MG63 (cell line): ENCODE results near the gene AMPH. TPM values are rescaled to one million over a fixed set of nuclear protein-coding genes. Genes with fewer than 3 reads are reported as not detected.
"Not testable (repeated sequence)": the region's sequence is repeated elsewhere in the genome, so short reads cannot be mapped to it uniquely, and the experiment has no call there.

Experiments used
- DNase-seq: peaks from one replicate; pipeline ENCODE4 v3.0.0-alpha.2; 2020
- H3K27me3 ChIP-seq: fragments of 250-450 bp; sonication (Bioruptor Pico); 2 replicates; pipeline ENCODE4 v1.5.1; 2020; ENCODE audit warnings: mild to moderate bottlenecking, moderate library complexity
- H3K36me3 ChIP-seq: fragments of 250-450 bp; sonication (Bioruptor Pico); 2 replicates; pipeline ENCODE4 v1.5.1; 2020; ENCODE audit warnings: mild to moderate bottlenecking, moderate library complexity
- H3K4me3 ChIP-seq: fragments of 250-450 bp; sonication (Bioruptor Pico); 2 replicates; pipeline ENCODE4 v1.5.1; 2020; ENCODE audit warnings: mild to moderate bottlenecking, moderate library complexity
- H3K9me3 ChIP-seq: fragments of 250-450 bp; sonication (Bioruptor Pico); 2 replicates; pipeline ENCODE4 v1.5.1; 2020; ENCODE audit warnings: mild to moderate bottlenecking, moderate library complexity
- total RNA-seq: library from RNA; depleted of rRNA; stranded (reverse); fragments of >200 nt; shearing (Covaris generic); gene quantifications from 2 replicates; pipeline ENCODE4 v1.2.3, GENCODE V29; 2014; ENCODE audit warnings: low replicate concordance

AMPH gene
- total RNA-seq, 1 experiment from 2014 or later = 1.6 TPM

DNA sequence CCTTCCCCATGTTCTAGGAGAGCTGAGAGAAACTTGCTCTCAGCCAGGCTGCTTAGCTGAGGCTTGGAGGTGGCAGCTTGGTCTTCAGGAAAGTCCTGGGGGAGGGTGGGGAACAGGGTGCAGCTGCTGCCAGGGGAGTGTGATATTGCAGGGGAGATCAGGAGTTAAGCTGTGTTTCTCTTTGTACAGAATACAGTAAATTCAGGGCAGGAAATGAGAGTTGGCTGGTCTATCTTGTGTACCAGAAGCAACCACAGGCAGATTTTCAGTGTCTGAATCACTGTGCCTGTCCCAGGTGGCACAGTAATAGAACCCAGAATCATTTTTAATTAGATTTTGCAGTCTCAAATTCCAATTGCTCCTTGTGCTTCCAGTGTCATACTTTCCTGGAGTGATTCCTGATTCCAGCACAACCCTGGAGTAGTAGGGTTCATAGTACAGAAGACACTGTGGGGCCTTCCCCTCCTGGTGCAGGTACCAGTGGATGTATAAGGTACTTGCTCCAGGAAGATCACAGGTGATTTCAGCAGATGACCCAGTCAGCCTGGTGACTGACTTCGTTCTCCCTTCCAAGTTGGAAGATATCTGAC lies 263.8 kb downstream of the AMPH start:
- no peaks in the 10 kb centered on the region for H3K27me3 ChIP-seq
- no peak for DNase-seq
- no peaks in the 10 kb centered on the region for H3K9me3 ChIP-seq
- no peak overlapping the region for H3K4me3 ChIP-seq
- H3K36me3 ChIP-seq = no peaks in the 10 kb centered on the region

DNA sequence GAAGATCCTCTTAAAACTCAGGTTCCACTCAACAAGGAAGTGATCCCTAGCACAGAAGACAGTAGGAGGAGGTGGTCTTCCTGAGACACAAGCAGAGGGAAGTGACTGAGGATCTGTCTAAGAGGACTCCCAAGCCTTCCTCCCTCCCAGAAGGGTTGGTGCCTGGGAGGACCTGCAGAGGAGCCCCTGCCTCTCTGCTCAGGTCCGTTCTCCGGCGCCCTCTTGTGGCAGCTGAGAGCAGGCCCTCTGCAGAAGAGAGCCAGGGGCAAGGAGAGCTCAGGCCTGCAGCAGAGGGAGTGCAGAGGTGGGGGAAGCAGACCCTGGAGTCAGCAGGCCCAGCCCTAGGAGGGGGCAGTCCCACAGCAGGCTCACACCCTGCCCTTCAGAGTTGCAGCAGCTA lies 267.8 kb downstream of the AMPH start:
- not testable (repeated sequence) for H3K36me3 ChIP-seq, H3K4me3 ChIP-seq, H3K9me3 ChIP-seq, H3K27me3 ChIP-seq
- DNase-seq = peak; percentile 53

DNA sequence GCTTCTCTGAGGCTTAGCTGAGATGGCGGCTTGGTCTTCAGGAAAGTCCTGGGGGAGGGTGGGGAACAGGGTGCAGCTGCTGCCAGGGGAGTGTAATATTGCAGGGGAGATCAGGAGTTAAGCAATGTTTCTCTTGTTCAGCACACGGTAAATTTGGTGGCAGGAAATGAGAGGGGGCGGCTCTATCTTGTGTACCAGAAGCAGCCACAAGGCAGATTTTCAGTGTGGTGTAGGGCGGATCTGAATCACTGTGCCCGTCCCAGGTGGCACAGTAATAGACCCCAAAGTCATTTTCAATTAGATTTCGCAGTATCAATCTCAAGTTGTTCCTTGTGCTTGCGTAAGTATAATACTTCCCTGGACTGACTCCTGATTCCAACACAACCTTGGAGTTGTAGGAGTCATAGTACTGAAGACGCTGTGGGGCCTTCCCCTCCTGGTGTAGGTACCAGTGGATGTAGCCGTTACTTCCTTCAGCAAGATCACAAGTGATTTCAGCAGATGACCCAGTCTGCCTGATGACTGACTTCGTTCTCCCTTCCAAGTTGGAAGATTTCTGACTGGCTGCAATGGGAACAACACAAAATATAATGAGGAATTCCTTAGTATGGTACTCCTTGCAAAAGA lies 268.4 kb downstream of the AMPH start:
- H3K36me3 ChIP-seq, H3K27me3 ChIP-seq, H3K9me3 ChIP-seq: not testable (repeated sequence)

DNA sequence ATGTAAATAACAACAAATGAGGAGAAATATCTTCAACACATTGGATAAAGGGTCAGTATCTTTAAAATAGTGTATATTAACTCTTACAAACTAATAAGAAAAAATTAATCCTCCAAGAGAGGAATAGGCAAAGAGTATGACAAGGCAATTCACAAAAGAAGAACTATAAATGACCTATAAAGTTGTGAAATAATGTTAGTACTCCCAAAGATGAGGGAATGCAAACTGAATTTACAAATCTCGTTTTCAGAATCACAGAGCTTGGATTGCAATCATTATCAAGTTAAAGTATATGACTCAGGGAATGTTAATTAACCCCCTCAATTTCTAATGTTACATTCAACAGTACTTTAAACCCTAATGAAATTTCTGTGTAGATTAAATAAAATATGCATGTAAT lies 270.4 kb downstream of the AMPH start:
- Histone ChIP-seq H3K4me3 (no peak overlapping the region), H3K36me3 (no peaks in the 10 kb centered on the region), H3K27me3 (no peaks in the 10 kb centered on the region), H3K9me3 (no peaks in the 10 kb centered on the region)
- no peak for DNase-seq

More for the DNA sequence above, 268.4 kb downstream of the AMPH start:
- DNase-seq, H3K4me3 ChIP-seq: not testable (repeated sequence)

DNA sequence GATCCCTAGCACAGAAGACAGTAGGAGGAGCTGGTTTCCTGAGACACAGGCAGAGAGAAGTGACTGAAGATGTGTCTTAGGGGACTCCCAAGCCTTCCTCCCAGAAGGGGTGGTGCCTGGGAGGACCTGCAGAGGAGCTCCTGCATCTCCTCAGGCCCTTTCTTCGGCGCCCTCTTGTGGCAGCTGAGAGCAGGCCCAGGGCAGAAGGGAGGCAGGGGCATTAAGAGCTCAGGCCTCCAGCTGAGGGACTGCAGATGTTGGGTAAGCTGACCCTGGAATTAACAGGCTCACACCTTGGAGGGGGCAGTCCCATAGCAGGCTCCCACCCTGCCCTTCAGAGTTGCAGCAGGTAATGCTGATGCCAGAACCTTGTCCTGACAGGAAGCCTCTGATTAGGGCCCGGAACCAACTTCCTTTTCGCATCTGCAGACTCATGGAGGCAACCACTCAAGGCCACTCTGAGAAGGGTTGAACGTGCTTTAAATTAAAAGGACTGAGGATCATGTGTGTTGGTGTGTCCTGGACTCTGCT lies 272.0 kb downstream of the AMPH start:
- peak; percentile 47 for DNase-seq
- not testable (repeated sequence) for H3K27me3 ChIP-seq, H3K36me3 ChIP-seq, H3K9me3 ChIP-seq, H3K4me3 ChIP-seq

DNA sequence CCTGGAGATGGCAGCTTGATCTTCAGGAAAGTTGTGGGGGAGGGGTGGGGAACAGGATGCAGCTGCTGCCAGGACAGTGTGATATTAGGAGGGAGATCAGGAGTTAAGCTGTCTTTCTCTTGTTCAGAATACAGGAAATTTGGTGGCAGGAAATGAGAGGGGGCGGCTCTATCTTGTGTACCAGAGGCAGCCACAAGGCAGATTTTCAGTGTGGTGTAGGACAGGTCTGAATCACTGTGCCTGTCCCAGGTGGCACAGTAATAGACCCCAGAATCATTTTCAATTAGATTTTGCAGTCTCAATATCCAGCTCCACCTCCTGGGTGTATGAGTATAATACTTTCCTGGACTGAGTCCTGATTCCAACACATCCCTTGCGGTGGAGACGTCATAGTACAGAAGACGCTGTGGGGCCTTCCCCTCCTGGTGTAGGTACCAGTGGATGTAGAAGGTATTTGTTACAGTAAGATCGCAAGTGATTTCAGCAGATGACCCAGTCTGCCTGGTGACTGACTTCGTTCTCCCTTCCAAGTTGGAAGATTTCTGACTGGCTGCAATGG lies 272.8 kb downstream of the AMPH start:
- H3K4me3 ChIP-seq, DNase-seq, H3K36me3 ChIP-seq, H3K27me3 ChIP-seq, H3K9me3 ChIP-seq: not testable (repeated sequence)

DNA sequence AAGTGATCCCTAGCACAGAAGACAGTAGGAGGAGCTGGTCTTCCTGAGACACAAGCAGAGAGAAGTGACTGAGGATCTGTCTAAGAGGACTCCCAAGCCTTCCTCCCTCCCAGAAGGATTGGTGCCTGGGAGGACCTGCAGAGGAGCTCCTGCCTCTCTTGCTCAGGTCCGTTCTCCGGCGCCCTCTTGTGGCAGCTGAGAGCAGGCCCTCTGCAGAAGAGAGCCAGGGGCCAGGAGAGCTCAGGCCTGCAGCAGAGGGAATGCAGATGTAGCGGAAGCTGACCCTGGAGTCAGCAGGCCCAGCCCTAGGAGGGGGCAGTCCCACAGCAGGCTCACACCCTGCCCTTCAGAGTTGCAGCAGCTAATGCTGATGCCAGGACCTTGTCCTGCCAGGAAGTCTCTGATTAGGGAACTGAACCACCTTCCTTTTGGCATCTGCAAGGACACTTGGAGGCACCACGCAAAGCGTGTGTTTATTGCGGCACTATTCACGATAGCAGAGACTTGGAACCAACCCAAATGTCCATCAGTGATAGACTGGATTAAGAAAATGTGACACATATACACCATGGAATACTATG lies 276.8 kb downstream of the AMPH start:
- not testable (repeated sequence) for H3K36me3 ChIP-seq, H3K9me3 ChIP-seq, H3K4me3 ChIP-seq, H3K27me3 ChIP-seq
- peak; percentile 63 for DNase-seq

DNA sequence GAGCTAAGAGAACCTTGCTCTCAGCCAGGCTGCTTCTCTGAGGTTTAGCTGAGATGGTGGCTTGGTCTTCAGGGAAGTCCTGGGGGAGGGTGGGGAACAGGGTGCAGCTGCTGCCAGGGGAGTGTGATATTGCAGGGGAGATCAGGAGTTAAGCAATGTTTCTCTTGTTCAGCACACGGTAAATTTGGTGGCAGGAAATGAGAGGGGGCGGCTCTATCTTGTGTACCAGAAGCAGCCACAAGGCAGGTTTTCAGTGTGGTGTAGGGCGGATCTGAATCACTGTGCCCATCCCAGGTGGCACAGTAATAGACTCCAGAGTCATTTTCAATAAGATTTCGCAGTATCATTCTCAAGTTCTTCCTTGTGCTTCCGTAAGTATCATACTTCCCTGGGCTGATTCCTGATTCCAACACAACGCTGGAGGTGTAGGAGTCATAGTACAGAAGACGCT lies 277.7 kb downstream of the AMPH start:
- not testable (repeated sequence) for H3K4me3 ChIP-seq, DNase-seq, H3K9me3 ChIP-seq, H3K36me3 ChIP-seq, H3K27me3 ChIP-seq

DNA sequence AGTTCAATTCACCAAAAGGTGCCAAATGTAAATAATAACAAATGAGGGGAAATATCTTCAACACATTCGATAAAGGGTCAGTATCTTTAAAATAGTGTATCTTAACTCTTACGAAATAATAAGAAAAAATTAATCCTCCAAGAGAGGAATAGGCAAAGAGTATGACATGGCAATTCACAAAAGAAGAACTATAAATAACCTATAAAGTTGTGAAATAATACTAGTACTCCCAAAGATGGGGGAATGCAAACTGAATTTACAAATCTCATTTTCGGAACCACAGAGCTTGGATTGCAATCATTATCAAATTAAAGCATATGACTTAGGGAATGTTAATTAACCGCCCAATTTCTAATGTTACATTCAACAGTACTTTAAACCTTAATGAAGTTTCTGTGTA lies 279.6 kb downstream of the AMPH start:
- H3K36me3 ChIP-seq = no peaks in the 10 kb centered on the region
- H3K9me3 ChIP-seq = no peaks in the 10 kb centered on the region
- no peak for DNase-seq
- H3K4me3 ChIP-seq = no peak overlapping the region
- no peaks in the 10 kb centered on the region for H3K27me3 ChIP-seq

DNA sequence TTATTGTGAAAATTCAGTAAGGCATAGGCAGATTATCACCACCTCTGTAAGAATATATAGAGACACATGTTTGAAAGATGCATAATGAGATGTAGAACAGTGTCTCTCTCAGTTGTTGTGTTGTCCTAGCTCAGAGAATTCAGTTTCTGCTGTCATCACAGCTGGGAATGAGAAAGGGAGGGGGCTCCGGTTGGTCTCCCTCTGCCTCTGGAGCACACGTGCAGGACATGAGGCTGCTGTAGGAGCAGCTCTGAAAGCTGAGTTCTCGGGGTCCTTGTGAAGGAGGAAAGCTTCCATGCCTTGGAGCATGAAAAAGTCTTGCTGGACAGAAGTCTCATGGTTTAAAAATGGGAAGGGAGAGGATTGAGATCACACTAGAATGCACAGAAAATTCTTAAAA lies 280.4 kb downstream of the AMPH start:
- DNase-seq, H3K4me3 ChIP-seq, H3K27me3 ChIP-seq, H3K9me3 ChIP-seq, H3K36me3 ChIP-seq: not testable (repeated sequence)

DNA sequence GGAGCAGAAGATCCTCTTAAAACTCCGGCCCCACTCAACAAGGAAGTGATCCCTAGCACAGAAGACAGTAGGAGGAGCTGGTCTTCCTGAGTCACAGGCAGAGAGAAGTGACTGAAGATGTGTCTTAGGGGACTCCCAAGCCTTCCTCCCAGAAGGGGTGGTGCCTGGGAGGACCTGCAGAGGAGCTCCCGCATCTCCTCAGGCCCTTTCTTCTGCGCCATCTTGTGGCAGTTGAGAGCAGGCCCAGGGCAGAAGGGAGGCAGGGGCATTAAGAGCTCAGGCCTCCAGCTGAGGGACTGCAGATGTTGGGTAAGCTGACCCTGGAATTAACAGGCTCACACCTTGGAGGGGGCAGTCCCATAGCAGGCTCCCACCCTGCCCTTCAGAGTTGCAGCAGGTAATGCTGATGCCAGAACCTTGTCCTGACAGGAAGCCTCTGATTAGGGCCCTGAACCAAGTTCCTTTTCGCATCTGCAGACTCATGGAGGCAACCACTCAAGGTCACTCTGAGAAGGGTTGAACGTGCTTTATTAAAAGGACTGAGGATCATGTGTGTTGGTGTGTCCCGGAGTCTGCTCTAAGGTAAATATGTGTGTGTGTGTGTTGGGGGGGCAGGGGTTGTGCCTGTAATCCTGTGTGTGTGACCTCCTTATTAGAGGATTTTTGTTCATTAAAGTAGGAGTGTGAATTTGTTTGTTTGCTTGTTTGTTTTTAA lies 281.1 kb downstream of the AMPH start:
- H3K36me3 ChIP-seq, H3K9me3 ChIP-seq, H3K4me3 ChIP-seq, H3K27me3 ChIP-seq: not testable (repeated sequence)
- DNase-seq = peak; percentile 41

DNA sequence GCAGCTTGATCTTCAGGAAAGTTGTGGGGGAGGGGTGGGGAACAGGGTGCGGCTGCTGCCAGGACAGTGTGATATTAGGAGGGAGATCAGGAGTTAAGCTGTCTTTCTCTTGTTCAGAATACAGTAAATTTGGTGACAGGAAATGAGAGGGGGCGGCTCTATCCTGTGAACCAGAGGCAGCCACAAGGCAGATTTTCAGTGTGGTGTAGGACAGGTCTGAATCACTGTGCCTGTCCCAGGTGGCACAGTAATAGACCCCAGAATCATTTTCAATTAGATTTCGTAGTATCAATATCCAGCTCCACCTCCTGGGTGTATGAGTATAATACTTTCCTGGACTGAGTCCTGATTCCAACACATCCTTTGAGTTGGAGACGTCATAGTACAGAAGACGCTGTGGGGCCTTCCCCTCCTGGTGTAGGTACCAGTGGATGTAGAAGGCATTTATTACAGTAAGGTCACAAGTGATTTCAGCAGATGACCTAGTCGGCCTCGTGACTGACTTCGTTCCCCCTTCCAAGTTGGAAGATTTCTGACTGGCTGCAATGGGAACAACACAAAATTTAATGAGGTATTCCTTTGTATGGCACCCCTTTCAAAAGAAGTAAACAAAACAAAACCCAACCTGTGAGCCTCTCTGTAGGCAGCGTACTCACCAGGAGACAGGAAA lies 281.9 kb downstream of the AMPH start:
- not testable (repeated sequence) for H3K4me3 ChIP-seq, H3K36me3 ChIP-seq, DNase-seq, H3K9me3 ChIP-seq, H3K27me3 ChIP-seq

DNA sequence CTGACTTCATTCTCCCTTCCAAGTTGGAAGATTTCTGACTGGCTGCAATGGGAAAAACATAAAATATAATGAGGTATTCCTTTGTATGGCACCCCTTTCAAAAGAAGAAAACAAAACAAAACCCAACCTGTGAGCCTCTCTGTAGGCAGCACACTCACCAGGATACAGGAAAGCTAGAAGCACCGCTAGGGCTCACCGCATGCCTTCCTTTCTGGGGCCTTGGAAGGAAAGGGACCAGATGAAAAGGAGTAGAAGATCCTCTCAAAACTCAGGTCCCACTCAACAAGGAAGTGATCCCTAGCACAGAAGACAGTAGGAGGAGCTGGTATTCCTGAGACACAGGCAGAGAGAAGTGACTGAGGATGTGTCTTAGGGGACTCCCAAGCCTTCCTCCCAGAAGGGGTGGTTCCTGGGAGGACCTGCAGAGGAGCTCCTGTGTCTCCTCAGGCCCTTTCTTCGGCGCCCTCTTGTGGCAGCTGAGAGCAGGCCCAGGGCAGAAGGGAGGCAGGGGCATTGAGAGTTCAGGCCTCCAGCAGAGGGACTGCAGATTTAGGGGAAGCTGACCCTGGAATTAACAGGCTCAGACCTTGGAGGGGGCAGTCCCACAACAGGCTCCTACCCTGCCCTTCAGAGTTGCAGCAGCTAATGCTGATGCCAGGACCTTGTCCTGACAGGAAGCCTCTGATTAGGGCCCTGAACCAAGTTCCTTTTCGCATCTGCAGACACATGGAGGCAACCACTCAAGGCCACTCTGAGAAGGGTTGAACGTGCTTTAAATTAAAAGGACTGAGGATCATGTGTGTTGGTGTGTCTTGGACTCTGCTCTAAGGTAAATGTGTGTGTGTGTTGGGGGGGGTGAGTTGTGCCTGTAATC lies 285.6 kb downstream of the AMPH start:
- not testable (repeated sequence) for H3K27me3 ChIP-seq, H3K36me3 ChIP-seq, H3K4me3 ChIP-seq, H3K9me3 ChIP-seq
- peak; percentile 78 for DNase-seq

DNA sequence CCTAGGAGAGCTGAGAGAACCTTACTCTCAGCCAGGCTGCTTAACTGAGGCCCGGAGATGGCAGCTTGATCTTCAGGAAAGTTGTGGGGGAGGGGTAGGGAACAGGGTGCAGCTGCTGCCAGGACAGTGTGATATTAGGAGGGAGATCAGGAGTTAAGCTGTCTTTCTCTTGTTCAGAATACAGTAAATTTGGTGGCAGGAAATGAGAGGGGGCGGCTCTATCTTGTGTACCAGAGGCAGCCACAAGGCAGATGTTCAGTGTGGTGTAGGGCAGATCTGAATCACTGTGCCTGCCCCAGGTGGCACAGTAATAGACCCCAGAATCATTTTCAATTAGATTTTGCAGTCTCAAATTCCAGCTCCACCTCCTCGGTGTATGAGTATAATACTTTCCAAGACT lies 286.4 kb downstream of the AMPH start:
- not testable (repeated sequence) for H3K36me3 ChIP-seq, H3K27me3 ChIP-seq, DNase-seq, H3K9me3 ChIP-seq, H3K4me3 ChIP-seq

DNA sequence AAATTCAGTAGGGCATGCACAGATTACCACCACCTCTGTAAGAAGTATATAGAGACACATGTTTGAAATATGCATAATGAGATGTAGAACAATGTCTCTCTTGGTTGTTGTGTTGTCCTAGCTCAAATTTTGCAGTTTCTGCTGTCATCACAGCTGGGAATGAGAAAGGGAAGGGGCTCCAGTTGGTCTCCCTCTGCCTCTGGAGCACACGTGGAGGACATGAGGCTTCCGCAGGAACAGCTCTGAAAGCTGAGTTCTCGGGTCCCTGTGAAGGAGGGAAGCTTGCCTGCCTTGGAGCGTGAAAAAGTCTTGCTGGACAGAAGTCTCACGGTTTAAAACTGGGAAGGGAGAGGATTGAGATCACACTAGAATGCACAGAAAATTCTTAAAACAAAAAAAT lies 289.0 kb downstream of the AMPH start:
- DNase-seq, H3K27me3 ChIP-seq, H3K4me3 ChIP-seq, H3K9me3 ChIP-seq, H3K36me3 ChIP-seq: not testable (repeated sequence)

DNA sequence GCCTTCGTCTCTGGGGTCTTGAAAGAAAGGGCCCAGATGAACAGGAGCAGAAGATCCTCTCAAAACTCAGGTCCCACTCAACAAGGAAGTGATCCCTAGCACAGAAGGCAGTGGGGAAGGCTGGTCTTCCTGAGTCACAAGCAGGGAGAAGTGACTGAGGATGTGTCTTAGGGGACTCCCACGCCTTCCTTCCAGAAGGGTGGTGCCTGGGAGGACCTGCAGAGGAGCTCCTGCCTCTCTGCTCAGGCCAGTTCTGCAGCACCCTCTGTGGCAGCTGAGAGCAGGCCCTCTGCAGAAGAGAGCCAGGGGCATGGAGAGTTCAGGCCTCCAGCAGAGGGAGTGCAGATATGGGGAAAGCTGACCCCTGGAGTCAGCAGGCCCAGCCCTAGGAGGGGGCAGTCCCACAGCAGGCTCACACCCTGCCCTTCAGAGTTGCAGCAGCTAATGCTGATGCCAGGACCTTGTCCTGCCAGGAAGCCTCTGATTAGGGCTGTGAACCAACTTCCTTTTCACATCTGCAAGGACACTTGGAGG lies 289.9 kb downstream of the AMPH start:
- H3K27me3 ChIP-seq, H3K36me3 ChIP-seq, H3K9me3 ChIP-seq, H3K4me3 ChIP-seq: not testable (repeated sequence)
- peak; percentile 79 for DNase-seq
